HEK293T (cell line): Measurements from ENCODE around the gene DUSP23.

Experiments
- BHLHE40 ChIP-seq: fragments of 450-650 bp; IDR thresholded peaks from 2 replicates; pipeline ENCODE4 v1.6.1; 2016; ENCODE audit warnings: mild to moderate bottlenecking, moderate library complexity, borderline replicate concordance
- CTBP1 ChIP-seq: fragments of 450-650 bp; IDR thresholded peaks from 2 replicates; pipeline ENCODE4 v1.6.1; 2016; ENCODE audit warnings: borderline replicate concordance
- ELF4 ChIP-seq: fragments of 450-650 bp; IDR thresholded peaks from 2 replicates; pipeline ENCODE4 v1.6.1; 2017; ENCODE audit warnings: antibody characterized with exemption
- FOXA1 ChIP-seq: fragments of 450-650 bp; IDR thresholded peaks from 2 replicates; pipeline ENCODE4 v1.6.1; 2016; ENCODE audit warnings: mild to moderate bottlenecking
- FOXK2 ChIP-seq: fragments of 450-650 bp; IDR thresholded peaks from 2 replicates; pipeline ENCODE4 v1.6.1; 2016; ENCODE audit warnings: mild to moderate bottlenecking
- FOXM1 ChIP-seq: fragments of 450-650 bp; IDR thresholded peaks from 2 replicates; pipeline ENCODE4 v1.6.1; 2017; ENCODE audit warnings: mild to moderate bottlenecking, borderline replicate concordance
- HDGF ChIP-seq: fragments of 450-650 bp; IDR thresholded peaks from 2 replicates; pipeline ENCODE4 v1.6.1; 2017; ENCODE audit warnings: antibody characterized with exemption, borderline replicate concordance
- L3MBTL2 ChIP-seq: fragments of 450-650 bp; conservative IDR thresholded peaks from 2 replicates; pipeline ENCODE4 v1.6.1; 2016; ENCODE audit warnings: mild to moderate bottlenecking
- LEF1 ChIP-seq: fragments of 450-650 bp; IDR thresholded peaks from 2 replicates; pipeline ENCODE4 v1.6.1; 2017; ENCODE audit warnings: mild to moderate bottlenecking, borderline replicate concordance
- SP1 ChIP-seq: fragments of 450-650 bp; IDR thresholded peaks from 2 replicates; pipeline ENCODE4 v1.6.1; 2017
- SUZ12 ChIP-seq: fragments of 450-650 bp; IDR thresholded peaks from 2 replicates; pipeline ENCODE4 v1.6.1; 2016; ENCODE audit warnings: mild to moderate bottlenecking
- TARDBP ChIP-seq: fragments of 450-650 bp; IDR thresholded peaks from 2 replicates; pipeline ENCODE4 v1.6.1; 2016
- ZNF384 ChIP-seq: fragments of 450-650 bp; IDR thresholded peaks from 2 replicates; pipeline ENCODE4 v1.6.1; 2016

GRCh38 chr1:159763686-159764085 is 17.1 kb upstream of the DUSP23 start:
- TF ChIP-seq ZNF384 = no peak
- TF ChIP-seq LEF1 = no peak
- no peak for TF ChIP-seq SP1
- TF ChIP-seq HDGF = no peak
- no peak for TF ChIP-seq L3MBTL2
- no peak for TF ChIP-seq FOXK2
- TF ChIP-seq SUZ12 = no peak
- no peak for TF ChIP-seq BHLHE40
- no peak for TF ChIP-seq CTBP1
- no peak for TF ChIP-seq ELF4
- TF ChIP-seq TARDBP = no peak
- TF ChIP-seq FOXM1 = no peak
- no peak for TF ChIP-seq FOXA1
